Measurements from ENCODE around the gene AUTS2.

AUTS2 gene

DNA sequence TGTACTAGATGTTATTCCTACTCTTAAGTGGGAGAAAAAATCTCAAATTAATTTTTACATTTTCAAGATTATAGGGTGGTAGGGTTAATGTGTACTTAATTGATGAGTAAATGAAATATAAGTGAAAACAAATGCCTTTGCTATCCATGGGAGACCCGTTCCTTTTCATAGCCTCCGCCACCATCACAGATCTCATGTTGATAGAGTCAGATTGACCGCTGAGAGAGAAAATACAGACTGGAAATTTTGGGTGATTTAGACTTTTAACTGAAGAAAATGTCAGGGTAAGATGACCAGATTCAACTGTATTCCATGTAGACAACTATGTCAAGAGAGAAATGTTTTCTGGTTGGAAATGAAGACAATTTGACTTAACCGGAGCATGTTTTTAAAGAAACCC lies 446.2 kb downstream of the AUTS2 start:
- Histone ChIP-seq H3K4me1 (ENCODE audit: control insufficient read depth, insufficient read depth, low read length, poor library complexity, severe bottlenecking) (no peaks in the 10 kb centered on the region), H3K4me3 (ENCODE audit: insufficient read depth, low read depth, low read length, poor library complexity, severe bottlenecking) (no peak overlapping the region), H3K9me3 (ENCODE audit: control insufficient read depth, low read length) (no peaks in the 10 kb centered on the region), H3K27me3 (replicated peaks; ENCODE audit: control insufficient read depth, insufficient read depth, low read length, poor library complexity, severe bottlenecking) (no peaks in the 10 kb centered on the region), H3K36me3 (ENCODE audit: control insufficient read depth, insufficient read depth, low read length) (no peaks in the 10 kb centered on the region), H3K27ac (ENCODE audit: insufficient read depth, low read length, poor library complexity, severe bottlenecking) (no peak overlapping the region)
- no peak for DNase-seq

DNA sequence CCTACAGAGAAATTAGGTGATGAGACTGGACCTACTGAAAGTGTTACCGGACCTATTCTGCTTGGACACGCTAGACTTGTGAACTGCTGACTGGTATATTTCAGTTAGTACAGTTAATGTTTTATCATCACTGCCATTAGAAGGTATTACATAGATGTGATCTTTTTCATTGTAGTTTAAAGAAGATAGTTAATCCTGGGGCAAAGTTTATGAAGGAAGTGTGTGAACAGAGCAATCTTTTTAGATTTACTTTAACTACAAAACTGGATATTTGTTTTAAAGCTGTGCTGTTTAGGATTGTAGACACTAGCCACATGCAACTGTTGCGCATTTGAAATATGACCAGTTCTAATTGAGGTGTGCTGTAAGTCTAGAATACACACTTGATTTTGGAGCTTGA lies 446.7 kb downstream of the AUTS2 start:
- Histone ChIP-seq H3K27me3 (replicated peaks; ENCODE audit: control insufficient read depth, insufficient read depth, low read length, poor library complexity, severe bottlenecking) (no peaks in the 10 kb centered on the region), H3K27ac (ENCODE audit: insufficient read depth, low read length, poor library complexity, severe bottlenecking) (no peak overlapping the region), H3K4me1 (ENCODE audit: control insufficient read depth, insufficient read depth, low read length, poor library complexity, severe bottlenecking) (no peaks in the 10 kb centered on the region), H3K36me3 (ENCODE audit: control insufficient read depth, insufficient read depth, low read length) (no peaks in the 10 kb centered on the region), H3K9me3 (ENCODE audit: control insufficient read depth, low read length) (no peaks in the 10 kb centered on the region), H3K4me3 (ENCODE audit: insufficient read depth, low read depth, low read length, poor library complexity, severe bottlenecking) (no peak overlapping the region)
- DNase-seq, result no peak

DNA sequence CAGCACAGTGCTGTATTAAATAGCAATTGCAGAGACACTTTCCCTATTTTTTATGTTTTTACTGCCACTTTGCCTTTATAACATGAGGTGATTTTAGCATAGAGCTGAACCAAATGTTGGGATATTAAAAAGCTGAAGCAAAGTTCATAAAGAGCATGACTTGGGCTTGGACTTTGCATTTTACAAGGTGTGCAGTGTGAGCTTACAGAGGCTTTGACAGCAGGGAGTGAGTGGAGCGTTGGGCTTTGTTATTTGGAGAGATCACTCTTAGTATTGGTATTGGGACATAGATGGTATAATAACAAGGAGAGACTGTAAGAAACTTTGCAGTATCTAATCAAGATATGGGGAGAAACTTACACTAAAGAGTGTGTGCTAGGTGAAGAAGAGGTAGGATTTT lies 449.1 kb downstream of the AUTS2 start:
- Histone ChIP-seq H3K4me1 (ENCODE audit: control insufficient read depth, insufficient read depth, low read length, poor library complexity, severe bottlenecking) (no peaks in the 10 kb centered on the region), H3K27ac (ENCODE audit: insufficient read depth, low read length, poor library complexity, severe bottlenecking) (no peak overlapping the region), H3K9me3 (ENCODE audit: control insufficient read depth, low read length) (no peaks in the 10 kb centered on the region), H3K36me3 (ENCODE audit: control insufficient read depth, insufficient read depth, low read length) (no peaks in the 10 kb centered on the region), H3K27me3 (replicated peaks; ENCODE audit: control insufficient read depth, insufficient read depth, low read length, poor library complexity, severe bottlenecking) (no peaks in the 10 kb centered on the region), H3K4me3 (ENCODE audit: insufficient read depth, low read depth, low read length, poor library complexity, severe bottlenecking) (no peak overlapping the region)
- DNase-seq, result no peak

DNA sequence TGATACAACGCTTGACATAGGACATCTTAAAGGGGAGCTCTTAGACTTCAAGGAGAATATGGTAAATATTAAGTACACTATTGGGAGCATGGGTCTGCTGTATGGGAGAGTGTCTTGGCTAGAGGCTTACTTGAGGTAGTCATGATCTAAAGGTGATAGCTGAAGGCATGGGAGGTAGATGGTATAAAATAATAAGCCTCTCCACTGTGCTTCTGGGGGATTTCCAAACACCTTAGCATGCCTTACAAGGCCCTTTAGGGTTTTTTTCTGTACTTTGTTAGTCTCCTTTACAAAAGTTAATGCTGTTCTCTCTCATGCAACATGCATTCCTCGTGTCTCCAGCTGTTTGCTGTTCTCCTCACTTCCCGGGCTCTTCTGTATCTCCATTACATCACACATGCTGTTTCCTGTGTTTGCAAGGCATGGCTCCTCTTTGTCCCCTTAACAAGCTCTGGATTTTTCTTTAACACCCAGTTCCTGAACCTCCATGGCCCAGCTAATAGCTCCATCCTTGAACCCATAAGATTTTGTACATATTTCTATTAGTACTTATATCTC lies 449.7 kb downstream of the AUTS2 start:
- H3K27ac ChIP-seq (ENCODE audit: insufficient read depth, low read length, poor library complexity, severe bottlenecking), result no peak overlapping the region
- H3K27me3 ChIP-seq (replicated peaks; ENCODE audit: control insufficient read depth, insufficient read depth, low read length, poor library complexity, severe bottlenecking), result no peaks in the 10 kb centered on the region

DNA sequence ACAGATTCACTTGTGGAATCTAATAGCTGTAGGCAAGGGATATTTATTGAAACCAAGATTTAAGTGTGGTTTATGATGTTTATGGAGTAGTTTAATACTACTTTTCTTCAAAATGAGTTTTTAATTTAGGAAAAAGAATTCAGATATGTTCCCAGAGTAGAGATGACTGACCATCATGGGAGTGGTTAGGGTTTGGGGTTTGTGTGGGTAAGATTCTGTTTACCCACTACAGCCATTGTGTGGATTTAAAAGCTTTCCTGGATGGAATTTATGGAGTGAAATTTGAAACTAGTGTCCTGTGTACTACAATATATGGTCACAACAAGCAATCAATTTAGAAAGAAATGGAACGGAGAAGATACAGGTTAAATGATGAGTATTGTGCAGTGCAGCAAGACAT lies 453.5 kb downstream of the AUTS2 start:
- Histone ChIP-seq H3K27me3 (replicated peaks; ENCODE audit: control insufficient read depth, insufficient read depth, low read length, poor library complexity, severe bottlenecking) (no peaks in the 10 kb centered on the region), H3K36me3 (ENCODE audit: control insufficient read depth, insufficient read depth, low read length) (no peaks in the 10 kb centered on the region), H3K4me1 (ENCODE audit: control insufficient read depth, insufficient read depth, low read length, poor library complexity, severe bottlenecking) (no peaks in the 10 kb centered on the region), H3K9me3 (ENCODE audit: control insufficient read depth, low read length) (no peaks in the 10 kb centered on the region), H3K27ac (ENCODE audit: insufficient read depth, low read length, poor library complexity, severe bottlenecking) (no peak overlapping the region), H3K4me3 (ENCODE audit: insufficient read depth, low read depth, low read length, poor library complexity, severe bottlenecking) (no peak overlapping the region)
- DNase-seq, result no peak

More for the DNA sequence above, 449.7 kb downstream of the AUTS2 start:
- no peak for DNase-seq
- no peak overlapping the region for H3K4me3 ChIP-seq (ENCODE audit: insufficient read depth, low read depth, low read length, poor library complexity, severe bottlenecking)
- H3K4me1 ChIP-seq (ENCODE audit: control insufficient read depth, insufficient read depth, low read length, poor library complexity, severe bottlenecking), result no peaks in the 10 kb centered on the region
- H3K9me3 ChIP-seq (ENCODE audit: control insufficient read depth, low read length), result no peaks in the 10 kb centered on the region
- H3K36me3 ChIP-seq (ENCODE audit: control insufficient read depth, insufficient read depth, low read length), result no peaks in the 10 kb centered on the region

DNA sequence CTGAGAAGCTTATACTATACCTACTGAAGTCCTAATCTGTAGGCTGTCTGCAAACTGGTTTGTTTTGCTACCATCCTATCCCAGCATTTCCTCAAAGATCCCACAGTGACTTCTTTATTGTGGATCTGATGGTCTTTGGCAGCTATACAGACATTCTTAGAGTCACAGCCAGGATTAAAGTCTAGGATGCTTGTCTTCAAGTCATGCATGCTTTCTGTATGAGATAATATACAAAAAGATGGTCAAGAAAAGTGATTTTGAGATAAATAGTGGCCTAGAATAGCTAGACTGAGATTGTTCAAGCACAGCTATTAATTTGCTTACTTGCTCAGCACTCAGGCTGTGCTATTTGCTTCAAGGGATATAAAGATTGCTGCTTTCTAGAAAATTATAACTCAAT lies 454.4 kb downstream of the AUTS2 start:
- Histone ChIP-seq H3K36me3 (ENCODE audit: control insufficient read depth, insufficient read depth, low read length) (no peaks in the 10 kb centered on the region), H3K27ac (ENCODE audit: insufficient read depth, low read length, poor library complexity, severe bottlenecking) (no peak overlapping the region), H3K9me3 (ENCODE audit: control insufficient read depth, low read length) (no peaks in the 10 kb centered on the region), H3K4me3 (ENCODE audit: insufficient read depth, low read depth, low read length, poor library complexity, severe bottlenecking) (no peak overlapping the region), H3K27me3 (replicated peaks; ENCODE audit: control insufficient read depth, insufficient read depth, low read length, poor library complexity, severe bottlenecking) (no peaks in the 10 kb centered on the region), H3K4me1 (ENCODE audit: control insufficient read depth, insufficient read depth, low read length, poor library complexity, severe bottlenecking) (no peaks in the 10 kb centered on the region)
- DNase-seq, result no peak

DNA sequence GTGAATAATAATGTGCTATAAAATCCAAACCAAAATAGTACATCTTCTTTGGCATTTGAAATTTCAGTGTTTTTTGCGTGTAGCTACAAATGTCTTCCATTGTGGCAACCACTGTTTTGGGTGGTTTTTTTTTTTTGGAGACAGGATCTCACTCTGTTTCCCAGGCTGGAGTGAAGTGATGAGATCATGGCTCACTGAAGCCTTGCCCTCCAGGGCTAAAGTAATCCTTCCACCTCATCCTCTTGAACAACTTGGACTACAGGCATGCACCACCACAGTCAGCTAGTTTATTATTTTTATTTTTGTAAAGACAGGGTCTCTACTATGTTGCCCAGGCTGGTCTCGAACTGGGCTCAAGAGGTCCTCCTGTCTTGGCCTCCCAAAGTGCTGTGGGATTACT lies 455.1 kb downstream of the AUTS2 start:
- H3K4me1 ChIP-seq (ENCODE audit: control insufficient read depth, insufficient read depth, low read length, poor library complexity, severe bottlenecking), result no peaks in the 10 kb centered on the region
- DNase-seq, result no peak
- no peaks in the 10 kb centered on the region for H3K9me3 ChIP-seq (ENCODE audit: control insufficient read depth, low read length)
- H3K36me3 ChIP-seq (ENCODE audit: control insufficient read depth, insufficient read depth, low read length), result no peaks in the 10 kb centered on the region
- no peak overlapping the region for H3K27ac ChIP-seq (ENCODE audit: insufficient read depth, low read length, poor library complexity, severe bottlenecking)
- no peak overlapping the region for H3K4me3 ChIP-seq (ENCODE audit: insufficient read depth, low read depth, low read length, poor library complexity, severe bottlenecking)
- H3K27me3 ChIP-seq (replicated peaks; ENCODE audit: control insufficient read depth, insufficient read depth, low read length, poor library complexity, severe bottlenecking), result no peaks in the 10 kb centered on the region

DNA sequence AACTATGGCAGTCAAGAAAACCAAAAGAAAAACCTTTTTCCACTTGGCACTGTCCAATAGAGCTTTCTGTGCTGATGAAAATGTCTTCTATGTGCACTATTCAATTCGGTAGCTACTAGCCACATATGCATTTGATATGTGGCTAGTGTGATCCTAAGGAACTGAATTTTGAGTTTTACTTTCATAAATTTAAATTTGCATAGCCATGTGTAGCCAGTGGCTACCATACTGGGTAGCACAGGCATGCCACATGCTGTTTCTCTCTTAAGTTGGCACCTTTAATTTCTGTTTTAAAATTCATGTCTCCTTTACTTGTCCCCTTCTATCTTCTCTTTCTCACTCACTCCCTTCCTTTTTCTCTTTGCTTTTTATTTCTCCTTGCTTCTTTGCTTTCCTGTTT lies 455.7 kb downstream of the AUTS2 start:
- Histone ChIP-seq H3K4me3 (ENCODE audit: insufficient read depth, low read depth, low read length, poor library complexity, severe bottlenecking) (no peak overlapping the region), H3K27me3 (replicated peaks; ENCODE audit: control insufficient read depth, insufficient read depth, low read length, poor library complexity, severe bottlenecking) (no peaks in the 10 kb centered on the region), H3K36me3 (ENCODE audit: control insufficient read depth, insufficient read depth, low read length) (no peaks in the 10 kb centered on the region), H3K9me3 (ENCODE audit: control insufficient read depth, low read length) (no peaks in the 10 kb centered on the region), H3K4me1 (ENCODE audit: control insufficient read depth, insufficient read depth, low read length, poor library complexity, severe bottlenecking) (no peaks in the 10 kb centered on the region), H3K27ac (ENCODE audit: insufficient read depth, low read length, poor library complexity, severe bottlenecking) (no peak overlapping the region)
- DNase-seq, result no peak

DNA sequence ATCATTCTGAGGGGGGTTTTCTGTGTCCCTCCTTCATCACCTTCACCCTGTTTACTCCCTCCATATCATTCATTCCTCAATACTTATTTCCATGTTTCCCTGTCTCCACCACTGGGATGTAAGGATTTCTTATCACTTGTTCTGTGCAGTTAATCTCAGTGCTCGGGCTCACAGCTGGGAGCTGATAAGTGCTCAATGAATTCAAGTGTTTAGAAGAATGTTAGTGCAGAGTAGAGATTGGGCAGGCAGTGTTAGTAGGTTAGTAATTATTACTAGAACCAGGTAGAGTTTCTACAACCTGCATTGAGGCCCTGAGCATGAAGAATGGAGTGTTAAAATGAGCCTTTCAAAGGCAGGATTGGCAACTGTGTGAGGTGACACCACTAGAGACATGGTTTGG lies 458.1 kb downstream of the AUTS2 start:
- H3K36me3 ChIP-seq (ENCODE audit: control insufficient read depth, insufficient read depth, low read length), result no peaks in the 10 kb centered on the region
- H3K4me1 ChIP-seq (ENCODE audit: control insufficient read depth, insufficient read depth, low read length, poor library complexity, severe bottlenecking), result no peaks in the 10 kb centered on the region
- DNase-seq, result no peak
- no peak overlapping the region for H3K27ac ChIP-seq (ENCODE audit: insufficient read depth, low read length, poor library complexity, severe bottlenecking)
- H3K9me3 ChIP-seq (ENCODE audit: control insufficient read depth, low read length), result no peaks in the 10 kb centered on the region
- H3K4me3 ChIP-seq (ENCODE audit: insufficient read depth, low read depth, low read length, poor library complexity, severe bottlenecking), result no peak overlapping the region
- no peaks in the 10 kb centered on the region for H3K27me3 ChIP-seq (replicated peaks; ENCODE audit: control insufficient read depth, insufficient read depth, low read length, poor library complexity, severe bottlenecking)

DNA sequence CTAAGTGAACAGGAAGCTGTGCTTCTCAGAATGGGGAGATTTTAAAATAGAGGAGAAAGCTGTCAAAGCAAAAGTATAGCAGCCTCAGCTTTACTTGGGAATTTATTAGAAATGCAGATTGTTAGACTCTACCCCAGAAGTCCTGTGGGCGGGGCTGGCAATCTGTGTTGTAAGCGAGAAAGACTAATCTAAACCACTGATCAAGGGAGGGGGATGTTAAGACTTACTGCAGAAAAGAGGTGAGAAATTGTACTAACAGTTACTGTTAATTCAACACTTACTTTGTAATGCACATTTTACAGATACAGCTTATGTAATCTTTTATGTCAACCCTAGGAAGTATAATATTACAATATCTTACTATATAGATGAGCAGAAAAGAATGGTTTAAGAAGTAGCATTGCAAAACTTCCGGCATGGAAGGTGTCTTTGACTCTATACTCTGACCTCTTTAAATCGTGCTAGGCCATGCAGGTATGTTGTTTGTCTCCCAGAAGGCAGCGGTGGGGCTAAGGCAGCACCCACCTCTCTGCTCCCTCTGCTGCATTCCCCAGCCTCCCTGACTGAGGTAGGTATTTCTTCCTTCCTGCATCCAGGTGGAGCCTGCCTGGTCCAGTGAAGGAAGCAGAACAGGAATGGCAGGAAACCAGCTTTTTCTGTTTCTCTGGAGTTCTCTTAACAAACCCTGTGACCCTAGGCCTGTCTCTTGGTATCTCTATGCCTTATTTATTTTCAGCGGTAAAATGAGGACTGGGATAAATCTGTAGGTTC lies 462.2 kb downstream of the AUTS2 start:
- Histone ChIP-seq H3K27me3 (replicated peaks; ENCODE audit: control insufficient read depth, insufficient read depth, low read length, poor library complexity, severe bottlenecking) (no peaks in the 10 kb centered on the region), H3K4me3 (ENCODE audit: insufficient read depth, low read depth, low read length, poor library complexity, severe bottlenecking) (no peak overlapping the region), H3K9me3 (ENCODE audit: control insufficient read depth, low read length) (no peaks in the 10 kb centered on the region), H3K4me1 (ENCODE audit: control insufficient read depth, insufficient read depth, low read length, poor library complexity, severe bottlenecking) (no peaks in the 10 kb centered on the region), H3K27ac (ENCODE audit: insufficient read depth, low read length, poor library complexity, severe bottlenecking) (no peak overlapping the region), H3K36me3 (ENCODE audit: control insufficient read depth, insufficient read depth, low read length) (no peaks in the 10 kb centered on the region)
- DNase-seq, result no peak
